ENCODE results near the gene FIZ1.

FIZ1 gene

DNA sequence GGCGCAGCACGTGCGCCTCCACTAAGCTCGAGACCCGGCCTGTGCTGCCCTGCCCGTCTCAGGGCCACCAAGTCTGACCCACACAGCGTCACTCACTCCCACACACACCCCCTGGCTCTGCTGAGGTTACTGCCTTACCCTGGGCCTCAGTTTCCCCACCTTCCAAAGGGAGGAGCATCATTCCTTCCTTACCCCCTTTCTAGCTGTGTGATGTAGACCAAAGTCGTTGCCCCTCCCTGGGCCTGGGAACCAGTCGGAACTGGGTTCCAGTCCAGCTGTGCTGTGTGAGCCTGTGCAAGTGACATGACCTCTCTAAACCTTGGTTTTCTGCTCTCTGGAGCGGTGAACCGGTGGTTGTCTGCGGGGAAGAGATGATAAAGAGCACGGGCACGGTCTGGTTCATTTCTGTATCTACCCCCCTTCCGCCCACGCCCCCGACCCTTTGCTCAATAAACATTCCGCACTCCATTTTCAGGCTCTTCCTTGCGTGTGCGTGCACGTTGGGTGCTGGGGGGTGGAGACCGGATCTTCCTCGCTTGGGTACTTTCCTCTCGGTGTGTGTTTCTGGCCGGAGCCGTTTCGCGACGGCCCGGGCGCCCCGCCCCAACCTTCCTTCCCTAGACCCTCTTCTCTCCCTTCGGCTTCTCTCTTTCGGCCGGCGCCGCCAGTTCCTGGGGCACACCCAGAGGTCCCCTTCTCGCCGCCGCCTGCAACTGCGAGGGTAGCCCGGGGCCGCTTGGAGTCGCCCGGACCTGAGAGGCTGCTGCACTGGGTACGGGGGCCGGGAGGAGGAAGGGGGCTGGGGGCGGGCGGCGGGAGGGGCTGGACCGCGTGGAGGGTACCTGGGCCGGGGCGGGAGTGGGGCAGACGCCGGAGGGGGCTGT lies 43.9 kb upstream of the FIZ1 start, which contains the start of gene ZNF581 (continued):
- no peak for TF ChIP-seq GFI1B (tag by site-specific recombination; IDR thresholded peaks at IDR 0.05)
- TF ChIP-seq IKZF3 (tag by site-specific recombination; IDR thresholded peaks at IDR 0.05) = no peak
- TF ChIP-seq GLIS2 (tag by site-specific recombination; IDR thresholded peaks at IDR 0.05) = peak; percentile 38; the same call in 1 of the 2 replicates
- TF ChIP-seq, protein P1, sequence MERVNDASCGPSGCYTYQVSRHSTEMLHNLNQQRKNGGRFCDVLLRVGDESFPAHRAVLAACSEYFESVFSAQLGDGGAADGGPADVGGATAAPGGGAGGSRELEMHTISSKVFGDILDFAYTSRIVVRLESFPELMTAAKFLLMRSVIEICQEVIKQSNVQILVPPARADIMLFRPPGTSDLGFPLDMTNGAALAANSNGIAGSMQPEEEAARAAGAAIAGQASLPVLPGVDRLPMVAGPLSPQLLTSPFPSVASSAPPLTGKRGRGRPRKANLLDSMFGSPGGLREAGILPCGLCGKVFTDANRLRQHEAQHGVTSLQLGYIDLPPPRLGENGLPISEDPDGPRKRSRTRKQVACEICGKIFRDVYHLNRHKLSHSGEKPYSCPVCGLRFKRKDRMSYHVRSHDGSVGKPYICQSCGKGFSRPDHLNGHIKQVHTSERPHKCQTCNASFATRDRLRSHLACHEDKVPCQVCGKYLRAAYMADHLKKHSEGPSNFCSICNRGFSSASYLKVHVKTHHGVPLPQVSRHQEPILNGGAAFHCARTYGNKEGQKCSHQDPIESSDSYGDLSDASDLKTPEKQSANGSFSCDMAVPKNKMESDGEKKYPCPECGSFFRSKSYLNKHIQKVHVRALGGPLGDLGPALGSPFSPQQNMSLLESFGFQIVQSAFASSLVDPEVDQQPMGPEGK (tag by site-specific recombination; IDR thresholded peaks at IDR 0.05) = peak; percentile 97
- TF ChIP-seq, protein P2, sequence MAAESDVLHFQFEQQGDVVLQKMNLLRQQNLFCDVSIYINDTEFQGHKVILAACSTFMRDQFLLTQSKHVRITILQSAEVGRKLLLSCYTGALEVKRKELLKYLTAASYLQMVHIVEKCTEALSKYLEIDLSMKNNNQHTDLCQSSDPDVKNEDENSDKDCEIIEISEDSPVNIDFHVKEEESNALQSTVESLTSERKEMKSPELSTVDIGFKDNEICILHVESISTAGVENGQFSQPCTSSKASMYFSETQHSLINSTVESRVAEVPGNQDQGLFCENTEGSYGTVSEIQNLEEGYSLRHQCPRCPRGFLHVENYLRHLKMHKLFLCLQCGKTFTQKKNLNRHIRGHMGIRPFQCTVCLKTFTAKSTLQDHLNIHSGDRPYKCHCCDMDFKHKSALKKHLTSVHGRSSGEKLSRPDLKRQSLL (tag by site-specific recombination; IDR thresholded peaks at IDR 0.05) = peak; percentile 64; the same call in 1 of the 2 replicates
- TF ChIP-seq YY1 (tag by site-specific recombination; IDR thresholded peaks at IDR 0.05) = peak; percentile 76
- 0 out of 2 replicates have a peak, but pooled peaks have one; percentile 87 for TF ChIP-seq ZNF561 (tag by site-specific recombination; IDR thresholded peaks at IDR 0.05; ENCODE audit: borderline replicate concordance)
- TF ChIP-seq ZNF335 (tag by site-specific recombination; conservative IDR thresholded peaks at IDR 0.05) = peak; percentile 57
- TF ChIP-seq, protein P3, sequence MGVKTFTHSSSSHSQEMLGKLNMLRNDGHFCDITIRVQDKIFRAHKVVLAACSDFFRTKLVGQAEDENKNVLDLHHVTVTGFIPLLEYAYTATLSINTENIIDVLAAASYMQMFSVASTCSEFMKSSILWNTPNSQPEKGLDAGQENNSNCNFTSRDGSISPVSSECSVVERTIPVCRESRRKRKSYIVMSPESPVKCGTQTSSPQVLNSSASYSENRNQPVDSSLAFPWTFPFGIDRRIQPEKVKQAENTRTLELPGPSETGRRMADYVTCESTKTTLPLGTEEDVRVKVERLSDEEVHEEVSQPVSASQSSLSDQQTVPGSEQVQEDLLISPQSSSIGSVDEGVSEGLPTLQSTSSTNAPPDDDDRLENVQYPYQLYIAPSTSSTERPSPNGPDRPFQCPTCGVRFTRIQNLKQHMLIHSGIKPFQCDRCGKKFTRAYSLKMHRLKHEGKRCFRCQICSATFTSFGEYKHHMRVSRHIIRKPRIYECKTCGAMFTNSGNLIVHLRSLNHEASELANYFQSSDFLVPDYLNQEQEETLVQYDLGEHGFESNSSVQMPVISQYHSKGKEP (tag by site-specific recombination; IDR thresholded peaks at IDR 0.05) = peak; percentile 33; the same call in 1 of the 2 replicates
- peak; percentile 81 for TF ChIP-seq YY2 (tag by site-specific recombination; IDR thresholded peaks at IDR 0.05)
- no peak for TF ChIP-seq ZNF555 (tag by site-specific recombination; conservative IDR thresholded peaks at IDR 0.05)
- TF ChIP-seq, protein P4, sequence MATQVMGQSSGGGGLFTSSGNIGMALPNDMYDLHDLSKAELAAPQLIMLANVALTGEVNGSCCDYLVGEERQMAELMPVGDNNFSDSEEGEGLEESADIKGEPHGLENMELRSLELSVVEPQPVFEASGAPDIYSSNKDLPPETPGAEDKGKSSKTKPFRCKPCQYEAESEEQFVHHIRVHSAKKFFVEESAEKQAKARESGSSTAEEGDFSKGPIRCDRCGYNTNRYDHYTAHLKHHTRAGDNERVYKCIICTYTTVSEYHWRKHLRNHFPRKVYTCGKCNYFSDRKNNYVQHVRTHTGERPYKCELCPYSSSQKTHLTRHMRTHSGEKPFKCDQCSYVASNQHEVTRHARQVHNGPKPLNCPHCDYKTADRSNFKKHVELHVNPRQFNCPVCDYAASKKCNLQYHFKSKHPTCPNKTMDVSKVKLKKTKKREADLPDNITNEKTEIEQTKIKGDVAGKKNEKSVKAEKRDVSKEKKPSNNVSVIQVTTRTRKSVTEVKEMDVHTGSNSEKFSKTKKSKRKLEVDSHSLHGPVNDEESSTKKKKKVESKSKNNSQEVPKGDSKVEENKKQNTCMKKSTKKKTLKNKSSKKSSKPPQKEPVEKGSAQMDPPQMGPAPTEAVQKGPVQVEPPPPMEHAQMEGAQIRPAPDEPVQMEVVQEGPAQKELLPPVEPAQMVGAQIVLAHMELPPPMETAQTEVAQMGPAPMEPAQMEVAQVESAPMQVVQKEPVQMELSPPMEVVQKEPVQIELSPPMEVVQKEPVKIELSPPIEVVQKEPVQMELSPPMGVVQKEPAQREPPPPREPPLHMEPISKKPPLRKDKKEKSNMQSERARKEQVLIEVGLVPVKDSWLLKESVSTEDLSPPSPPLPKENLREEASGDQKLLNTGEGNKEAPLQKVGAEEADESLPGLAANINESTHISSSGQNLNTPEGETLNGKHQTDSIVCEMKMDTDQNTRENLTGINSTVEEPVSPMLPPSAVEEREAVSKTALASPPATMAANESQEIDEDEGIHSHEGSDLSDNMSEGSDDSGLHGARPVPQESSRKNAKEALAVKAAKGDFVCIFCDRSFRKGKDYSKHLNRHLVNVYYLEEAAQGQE (tag by site-specific recombination; IDR thresholded peaks at IDR 0.05) = peak; percentile 56; the same call in 1 of the 2 replicates
- TF ChIP-seq ZNF670 (tag by site-specific recombination; IDR thresholded peaks at IDR 0.05; ENCODE audit: low read depth) = no peak
- TF ChIP-seq, protein P5, sequence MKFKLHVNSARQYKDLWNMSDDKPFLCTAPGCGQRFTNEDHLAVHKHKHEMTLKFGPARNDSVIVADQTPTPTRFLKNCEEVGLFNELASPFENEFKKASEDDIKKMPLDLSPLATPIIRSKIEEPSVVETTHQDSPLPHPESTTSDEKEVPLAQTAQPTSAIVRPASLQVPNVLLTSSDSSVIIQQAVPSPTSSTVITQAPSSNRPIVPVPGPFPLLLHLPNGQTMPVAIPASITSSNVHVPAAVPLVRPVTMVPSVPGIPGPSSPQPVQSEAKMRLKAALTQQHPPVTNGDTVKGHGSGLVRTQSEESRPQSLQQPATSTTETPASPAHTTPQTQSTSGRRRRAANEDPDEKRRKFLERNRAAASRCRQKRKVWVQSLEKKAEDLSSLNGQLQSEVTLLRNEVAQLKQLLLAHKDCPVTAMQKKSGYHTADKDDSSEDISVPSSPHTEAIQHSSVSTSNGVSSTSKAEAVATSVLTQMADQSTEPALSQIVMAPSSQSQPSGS (tag by site-specific recombination; IDR thresholded peaks at IDR 0.05; ENCODE audit: low read depth) = no peak
- peak; percentile 43; the same call in 1 of the 2 replicates for TF ChIP-seq ZBTB8A (tag by site-specific recombination; IDR thresholded peaks at IDR 0.05)
- TF ChIP-seq, protein P6, sequence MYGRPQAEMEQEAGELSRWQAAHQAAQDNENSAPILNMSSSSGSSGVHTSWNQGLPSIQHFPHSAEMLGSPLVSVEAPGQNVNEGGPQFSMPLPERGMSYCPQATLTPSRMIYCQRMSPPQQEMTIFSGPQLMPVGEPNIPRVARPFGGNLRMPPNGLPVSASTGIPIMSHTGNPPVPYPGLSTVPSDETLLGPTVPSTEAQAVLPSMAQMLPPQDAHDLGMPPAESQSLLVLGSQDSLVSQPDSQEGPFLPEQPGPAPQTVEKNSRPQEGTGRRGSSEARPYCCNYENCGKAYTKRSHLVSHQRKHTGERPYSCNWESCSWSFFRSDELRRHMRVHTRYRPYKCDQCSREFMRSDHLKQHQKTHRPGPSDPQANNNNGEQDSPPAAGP (tag by site-specific recombination; IDR thresholded peaks at IDR 0.05) = peak; percentile 87
- peak; percentile 100 for TF ChIP-seq KLF8 (tag by site-specific recombination; IDR thresholded peaks at IDR 0.05)
- TF ChIP-seq, protein P7, sequence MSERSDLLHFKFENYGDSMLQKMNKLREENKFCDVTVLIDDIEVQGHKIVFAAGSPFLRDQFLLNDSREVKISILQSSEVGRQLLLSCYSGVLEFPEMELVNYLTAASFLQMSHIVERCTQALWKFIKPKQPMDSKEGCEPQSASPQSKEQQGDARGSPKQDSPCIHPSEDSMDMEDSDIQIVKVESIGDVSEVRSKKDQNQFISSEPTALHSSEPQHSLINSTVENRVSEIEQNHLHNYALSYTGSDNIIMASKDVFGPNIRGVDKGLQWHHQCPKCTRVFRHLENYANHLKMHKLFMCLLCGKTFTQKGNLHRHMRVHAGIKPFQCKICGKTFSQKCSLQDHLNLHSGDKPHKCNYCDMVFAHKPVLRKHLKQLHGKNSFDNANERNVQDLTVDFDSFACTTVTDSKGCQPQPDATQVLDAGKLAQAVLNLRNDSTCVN (tag by site-specific recombination; optimal IDR thresholded peaks at IDR 0.05) = peak; percentile 83
- peak; percentile 74 for TF ChIP-seq ZBTB21 (tag by site-specific recombination; IDR thresholded peaks at IDR 0.05)
- TF ChIP-seq, protein P8, sequence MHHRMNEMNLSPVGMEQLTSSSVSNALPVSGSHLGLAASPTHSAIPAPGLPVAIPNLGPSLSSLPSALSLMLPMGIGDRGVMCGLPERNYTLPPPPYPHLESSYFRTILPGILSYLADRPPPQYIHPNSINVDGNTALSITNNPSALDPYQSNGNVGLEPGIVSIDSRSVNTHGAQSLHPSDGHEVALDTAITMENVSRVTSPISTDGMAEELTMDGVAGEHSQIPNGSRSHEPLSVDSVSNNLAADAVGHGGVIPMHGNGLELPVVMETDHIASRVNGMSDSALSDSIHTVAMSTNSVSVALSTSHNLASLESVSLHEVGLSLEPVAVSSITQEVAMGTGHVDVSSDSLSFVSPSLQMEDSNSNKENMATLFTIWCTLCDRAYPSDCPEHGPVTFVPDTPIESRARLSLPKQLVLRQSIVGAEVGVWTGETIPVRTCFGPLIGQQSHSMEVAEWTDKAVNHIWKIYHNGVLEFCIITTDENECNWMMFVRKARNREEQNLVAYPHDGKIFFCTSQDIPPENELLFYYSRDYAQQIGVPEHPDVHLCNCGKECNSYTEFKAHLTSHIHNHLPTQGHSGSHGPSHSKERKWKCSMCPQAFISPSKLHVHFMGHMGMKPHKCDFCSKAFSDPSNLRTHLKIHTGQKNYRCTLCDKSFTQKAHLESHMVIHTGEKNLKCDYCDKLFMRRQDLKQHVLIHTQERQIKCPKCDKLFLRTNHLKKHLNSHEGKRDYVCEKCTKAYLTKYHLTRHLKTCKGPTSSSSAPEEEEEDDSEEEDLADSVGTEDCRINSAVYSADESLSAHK (tag by site-specific recombination; IDR thresholded peaks at IDR 0.05) = peak; percentile 68
- TF ChIP-seq, protein P9, sequence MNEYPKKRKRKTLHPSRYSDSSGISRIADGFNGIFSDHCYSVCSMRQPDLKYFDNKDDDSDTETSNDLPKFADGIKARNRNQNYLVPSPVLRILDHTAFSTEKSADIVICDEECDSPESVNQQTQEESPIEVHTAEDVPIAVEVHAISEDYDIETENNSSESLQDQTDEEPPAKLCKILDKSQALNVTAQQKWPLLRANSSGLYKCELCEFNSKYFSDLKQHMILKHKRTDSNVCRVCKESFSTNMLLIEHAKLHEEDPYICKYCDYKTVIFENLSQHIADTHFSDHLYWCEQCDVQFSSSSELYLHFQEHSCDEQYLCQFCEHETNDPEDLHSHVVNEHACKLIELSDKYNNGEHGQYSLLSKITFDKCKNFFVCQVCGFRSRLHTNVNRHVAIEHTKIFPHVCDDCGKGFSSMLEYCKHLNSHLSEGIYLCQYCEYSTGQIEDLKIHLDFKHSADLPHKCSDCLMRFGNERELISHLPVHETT (tag by site-specific recombination; IDR thresholded peaks at IDR 0.05) = peak; percentile 92

Measured in HEK293 (cell line).